Stimulated activated CD4-positive, alpha-beta T cell treated with anti-CD3 and anti-CD28 coated beads, Interleukin-15, amount 100 ng/mL, for 48 hours (primary cell): ENCODE data around the gene SDK1.
"Not testable (repeated sequence)": the region's sequence is repeated elsewhere in the genome, so short reads cannot be mapped to it uniquely, and the experiment has no call there.

Experiments used
- DNase-seq, 2 donors: peaks; one replicate each; pipeline ENCODE4 v3.0.0-alpha.2; 2020; ENCODE audit warnings: low read depth in 2 of 2

The SDK1 gene

DNA sequence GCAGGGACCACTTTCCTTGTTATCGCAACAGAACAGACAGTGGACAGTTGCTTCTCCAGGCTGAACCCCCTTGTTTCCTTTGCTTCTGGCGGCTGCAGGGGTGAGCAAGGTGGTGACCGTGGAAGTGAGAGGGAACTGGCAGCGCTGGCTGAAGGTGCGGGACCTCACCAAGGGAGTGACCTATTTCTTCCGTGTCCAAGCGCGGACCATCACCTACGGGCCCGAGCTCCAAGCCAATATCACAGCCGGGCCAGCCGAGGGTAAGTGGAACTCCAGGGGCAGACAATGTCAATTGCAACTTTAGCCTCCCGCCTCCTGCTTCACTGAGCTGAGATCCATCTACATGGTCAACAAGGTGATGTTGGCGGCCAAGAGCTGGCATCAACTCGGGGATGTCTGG lies 919.0 kb downstream of the SDK1 start:
- DNase-seq, result no peak

DNA sequence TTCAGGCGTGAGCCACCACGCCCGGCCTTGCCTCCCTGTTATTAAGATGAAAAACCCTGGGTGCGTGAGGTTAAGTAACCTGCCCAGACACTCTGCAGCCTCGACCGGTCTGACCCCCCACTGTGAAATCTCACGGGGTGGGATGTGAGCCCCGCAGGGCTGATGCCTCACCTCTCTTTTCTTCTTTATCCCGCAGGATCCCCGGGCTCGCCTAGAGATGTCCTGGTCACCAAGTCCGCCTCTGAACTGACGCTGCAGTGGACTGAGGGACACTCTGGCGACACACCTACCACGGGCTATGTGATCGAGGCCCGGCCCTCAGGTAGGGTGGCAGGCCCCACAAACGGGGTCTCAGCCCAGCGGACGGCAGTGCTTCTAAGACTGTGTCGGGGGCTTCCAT lies 920.0 kb downstream of the SDK1 start:
- DNase-seq, result no peak

- no peak for DNase-seq
Observed at GRCh38 chr7:4222676-4223075, 921.6 kb downstream of the SDK1 start.

GRCh38 chr7:4225361-4225771 lies 924.3 kb downstream of the SDK1 start:
- no peak for DNase-seq

- no peak for DNase-seq
Observed at GRCh38 chr7:4225881-4226523, 925.0 kb downstream of the SDK1 start.

- no peak for DNase-seq
Observed at GRCh38 chr7:4226524-4226882, 925.5 kb downstream of the SDK1 start.

GRCh38 chr7:4227105-4228010 lies 926.3 kb downstream of the SDK1 start:
- DNase-seq, result no peak

DNA sequence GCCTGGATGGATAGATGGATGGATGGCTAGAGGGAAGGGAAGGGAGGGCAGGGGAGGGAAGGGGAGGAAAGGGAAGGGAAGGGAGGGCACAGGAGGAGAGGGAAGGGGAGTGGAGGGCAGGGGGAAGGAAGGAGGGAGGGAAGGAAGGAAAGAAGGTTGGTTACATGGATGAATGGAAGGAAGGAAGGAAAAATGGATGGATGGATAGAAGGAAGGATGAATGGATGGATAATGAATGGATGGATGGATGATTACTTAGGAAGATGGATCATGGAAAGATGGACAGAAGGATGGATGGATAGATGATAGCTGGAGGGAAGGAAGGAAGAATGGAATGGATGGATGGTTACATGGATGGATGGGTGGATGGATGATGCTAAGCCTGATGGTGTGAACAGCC lies 929.3 kb downstream of the SDK1 start:
- no peak for DNase-seq

DNA sequence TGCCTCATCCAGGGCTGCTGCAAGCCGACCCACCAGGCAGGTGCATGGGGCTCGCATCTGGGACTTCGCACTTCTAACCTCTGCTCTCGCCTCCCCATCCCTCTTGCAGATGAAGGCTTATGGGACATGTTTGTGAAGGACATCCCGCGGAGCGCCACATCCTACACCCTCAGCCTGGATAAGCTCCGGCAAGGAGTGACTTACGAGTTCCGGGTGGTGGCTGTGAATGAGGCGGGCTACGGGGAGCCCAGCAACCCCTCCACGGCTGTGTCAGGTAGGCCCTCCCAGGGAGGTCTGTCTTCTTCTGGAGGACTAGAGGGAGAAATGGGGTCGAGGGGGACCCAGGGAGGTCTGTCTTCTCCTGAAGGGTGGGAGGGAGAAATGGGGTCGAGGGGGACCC lies 932.1 kb downstream of the SDK1 start:
- no peak for DNase-seq

- no peak for DNase-seq
Observed at GRCh38 chr7:4233621-4234497, 932.8 kb downstream of the SDK1 start.

DNA sequence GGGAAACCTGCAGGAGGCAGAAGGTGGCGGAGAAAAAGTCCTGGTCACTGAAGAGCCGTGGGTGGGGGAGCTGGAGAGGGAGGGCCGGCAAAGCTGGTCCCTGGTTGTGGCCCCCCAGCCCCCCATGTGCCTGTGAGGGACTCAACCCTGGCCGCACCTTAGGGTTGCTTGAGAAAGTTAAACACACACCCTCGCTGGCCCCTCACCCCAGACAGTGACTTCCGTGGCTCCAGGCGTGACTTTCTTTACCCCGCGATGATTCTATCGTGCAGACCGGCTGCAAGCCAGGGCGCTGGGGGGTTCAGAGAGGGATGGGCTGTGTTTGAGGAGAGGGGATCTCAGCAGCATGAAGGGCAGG lies 933.4 kb downstream of the SDK1 start:
- no peak for DNase-seq

GRCh38 chr7:4234886-4235285 lies 933.8 kb downstream of the SDK1 start:
- no peak for DNase-seq

GRCh38 chr7:4235596-4235995 lies 934.5 kb downstream of the SDK1 start:
- no peak for DNase-seq

- DNase-seq, result no peak
Observed at GRCh38 chr7:4236389-4236788, 935.3 kb downstream of the SDK1 start.

DNA sequence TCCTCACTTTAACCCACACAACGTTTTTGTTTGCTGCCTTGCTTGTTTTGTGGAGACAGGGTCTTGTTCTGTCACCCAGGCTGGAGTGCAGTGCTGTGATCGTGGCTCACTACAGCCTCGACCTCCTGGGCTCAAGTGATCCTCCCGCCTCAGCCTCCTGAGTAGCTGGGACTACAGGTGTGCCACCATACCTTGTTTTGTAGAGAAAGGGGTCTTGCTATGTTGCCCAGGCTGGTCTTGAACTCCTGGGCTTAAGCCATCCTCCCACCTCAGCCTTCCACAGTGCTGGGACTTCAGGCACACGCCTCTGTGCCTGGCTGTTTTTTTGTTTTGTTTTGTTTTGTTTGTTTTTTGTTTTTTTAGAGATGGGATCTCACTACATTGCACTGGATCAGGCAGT lies 935.8 kb downstream of the SDK1 start:
- DNase-seq, result not testable (repeated sequence)

- no peak for DNase-seq
Observed at GRCh38 chr7:4237296-4238235, 936.5 kb downstream of the SDK1 start.

DNA sequence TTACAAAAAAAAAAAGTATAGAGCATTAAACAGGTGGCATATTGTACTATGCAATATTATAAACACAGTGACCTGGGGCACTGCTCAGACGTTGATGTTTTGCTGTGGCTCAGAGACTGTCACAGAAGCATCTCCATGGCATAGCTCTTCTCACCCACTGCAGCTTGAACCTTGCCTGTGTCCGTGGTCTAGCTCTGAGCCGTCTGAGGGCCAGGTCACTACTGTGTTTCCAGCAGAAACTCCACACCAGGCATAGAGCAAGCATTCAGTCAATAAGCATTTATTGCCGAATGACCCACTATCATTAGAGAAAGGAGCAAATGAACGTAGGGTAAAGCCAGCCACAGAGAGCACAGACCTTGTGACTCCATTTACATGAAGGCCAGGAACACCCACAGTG lies 937.8 kb downstream of the SDK1 start:
- no peak for DNase-seq

DNA sequence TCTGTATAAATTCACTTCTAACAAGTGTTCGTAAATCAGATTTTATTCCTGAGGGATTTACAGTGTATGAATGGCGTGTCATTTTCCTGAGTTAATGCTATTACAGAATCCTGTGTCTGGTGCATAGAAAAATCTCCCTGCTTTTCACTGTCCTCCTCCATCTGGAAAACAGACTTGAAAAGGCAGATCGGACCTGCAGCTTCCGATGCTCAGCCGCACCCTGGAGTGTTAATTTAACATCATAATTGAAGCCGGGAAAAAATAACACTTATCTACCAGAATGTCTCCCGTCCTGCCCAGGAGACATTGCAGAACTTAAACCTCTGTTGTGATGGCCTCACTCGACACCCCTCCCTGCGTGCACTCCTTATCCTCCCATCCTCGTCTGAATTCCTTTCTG lies 939.0 kb downstream of the SDK1 start:
- DNase-seq, result no peak

- DNase-seq, result no peak
Observed at GRCh38 chr7:4240520-4241303, 939.7 kb downstream of the SDK1 start.

DNA sequence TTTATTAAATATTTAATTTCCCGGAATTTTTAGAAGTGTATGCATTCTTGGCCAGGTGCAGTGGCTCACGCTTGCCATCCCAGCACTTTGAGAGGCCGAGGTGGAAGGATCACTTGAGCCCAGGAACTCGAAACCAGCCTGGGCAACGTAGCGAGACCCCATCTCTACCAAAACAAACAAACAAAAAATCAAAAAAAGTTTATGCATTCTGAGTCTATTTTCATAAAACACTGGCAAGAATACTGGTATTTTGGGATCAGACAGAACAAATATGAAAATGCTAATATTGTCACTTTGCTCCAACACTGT lies 940.2 kb downstream of the SDK1 start:
- DNase-seq, result no peak

DNA sequence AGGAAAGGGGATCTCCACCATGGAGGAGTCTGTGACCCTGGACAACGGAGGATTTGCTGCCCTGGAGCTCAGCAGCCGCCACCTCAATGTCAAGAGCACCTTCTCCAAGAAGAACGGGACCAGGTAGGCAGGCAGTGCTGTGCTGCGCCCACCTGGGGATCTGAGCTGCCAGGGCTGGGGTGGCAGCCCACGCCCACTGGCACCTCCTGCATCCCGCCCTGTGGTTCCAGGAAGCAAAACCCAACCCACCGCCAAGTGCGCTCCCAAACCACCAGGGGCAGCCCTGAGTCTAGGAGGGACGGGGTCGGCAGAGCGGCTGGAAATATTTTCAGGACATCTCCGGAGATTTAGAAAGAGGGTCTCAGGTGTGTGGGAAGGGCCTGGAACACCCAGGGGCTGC lies 940.7 kb downstream of the SDK1 start:
- no peak for DNase-seq
